GM12864 (cell line): Measurements from ENCODE around the gene HDAC8.
"Not testable (repeated sequence)": the region's sequence is repeated elsewhere in the genome, so short reads cannot be mapped to it uniquely, and the experiment has no call there.

Experiments used
- DNase-seq: peaks from one replicate; pipeline ENCODE4 v3.0.0-alpha.2; 2011; ENCODE audit warnings: low read depth
- H3K4me3 ChIP-seq: 2 replicates; pipeline ENCODE4 v1.5.1; 2011; ENCODE audit warnings: mild to moderate bottlenecking, low read depth, low read length, control low read depth
- TF ChIP-seq, protein P1 (sequence below): IDR thresholded peaks from 2 replicates; pipeline ENCODE4 v1.5.1; 2011; ENCODE audit warnings: low read depth, mild to moderate bottlenecking, moderate library complexity, low read length, control low read depth, inconsistent platforms; ENCODE audit errors: missing control alignments

HDAC8 gene

DNA sequence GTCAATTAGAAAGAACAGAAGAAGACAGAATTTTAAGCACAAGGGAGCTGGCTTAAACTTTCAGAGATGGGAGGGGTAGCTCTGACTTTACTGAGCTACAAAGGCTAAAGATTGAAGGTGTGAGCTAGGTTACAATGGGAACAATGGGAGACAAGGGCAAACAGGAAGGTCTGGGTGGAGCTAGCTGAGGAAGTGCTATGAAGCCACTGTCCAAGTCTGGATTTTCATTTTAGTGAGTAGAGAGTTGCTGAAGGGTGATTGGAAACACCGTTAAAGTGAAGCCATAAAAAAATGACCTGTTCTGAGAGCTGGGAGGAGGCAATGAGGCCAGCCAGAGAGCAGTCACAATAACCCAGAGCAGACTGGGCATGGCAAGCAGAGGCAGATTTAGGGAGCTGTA is 162.7 kb downstream of the HDAC8 start:
- no peak for DNase-seq
- TF ChIP-seq, protein P1, sequence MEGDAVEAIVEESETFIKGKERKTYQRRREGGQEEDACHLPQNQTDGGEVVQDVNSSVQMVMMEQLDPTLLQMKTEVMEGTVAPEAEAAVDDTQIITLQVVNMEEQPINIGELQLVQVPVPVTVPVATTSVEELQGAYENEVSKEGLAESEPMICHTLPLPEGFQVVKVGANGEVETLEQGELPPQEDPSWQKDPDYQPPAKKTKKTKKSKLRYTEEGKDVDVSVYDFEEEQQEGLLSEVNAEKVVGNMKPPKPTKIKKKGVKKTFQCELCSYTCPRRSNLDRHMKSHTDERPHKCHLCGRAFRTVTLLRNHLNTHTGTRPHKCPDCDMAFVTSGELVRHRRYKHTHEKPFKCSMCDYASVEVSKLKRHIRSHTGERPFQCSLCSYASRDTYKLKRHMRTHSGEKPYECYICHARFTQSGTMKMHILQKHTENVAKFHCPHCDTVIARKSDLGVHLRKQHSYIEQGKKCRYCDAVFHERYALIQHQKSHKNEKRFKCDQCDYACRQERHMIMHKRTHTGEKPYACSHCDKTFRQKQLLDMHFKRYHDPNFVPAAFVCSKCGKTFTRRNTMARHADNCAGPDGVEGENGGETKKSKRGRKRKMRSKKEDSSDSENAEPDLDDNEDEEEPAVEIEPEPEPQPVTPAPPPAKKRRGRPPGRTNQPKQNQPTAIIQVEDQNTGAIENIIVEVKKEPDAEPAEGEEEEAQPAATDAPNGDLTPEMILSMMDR: no peak
- no peak overlapping the region for H3K4me3 ChIP-seq

DNA sequence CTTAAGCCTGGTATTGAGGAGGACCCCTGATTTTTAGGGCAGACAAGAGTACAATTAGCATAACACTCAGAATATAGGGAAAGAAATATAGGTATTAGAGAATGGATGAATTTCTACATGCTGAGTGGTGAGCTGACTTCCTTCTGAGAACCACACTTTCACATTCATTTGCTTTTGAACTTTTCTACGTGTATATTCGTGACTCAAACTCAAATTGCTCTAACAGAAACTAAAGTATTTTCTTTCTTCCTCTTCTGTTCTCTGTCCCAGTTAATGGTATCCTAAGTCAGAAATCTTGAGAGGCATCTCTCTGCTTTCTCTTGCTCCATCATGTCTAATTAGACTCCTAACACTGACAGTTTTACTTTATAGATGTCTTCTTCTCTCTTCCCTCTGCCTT is 163.8 kb downstream of the HDAC8 start:
- TF ChIP-seq, protein P1: no peak
- no peak overlapping the region for H3K4me3 ChIP-seq
- peak; percentile 2 for DNase-seq

DNA sequence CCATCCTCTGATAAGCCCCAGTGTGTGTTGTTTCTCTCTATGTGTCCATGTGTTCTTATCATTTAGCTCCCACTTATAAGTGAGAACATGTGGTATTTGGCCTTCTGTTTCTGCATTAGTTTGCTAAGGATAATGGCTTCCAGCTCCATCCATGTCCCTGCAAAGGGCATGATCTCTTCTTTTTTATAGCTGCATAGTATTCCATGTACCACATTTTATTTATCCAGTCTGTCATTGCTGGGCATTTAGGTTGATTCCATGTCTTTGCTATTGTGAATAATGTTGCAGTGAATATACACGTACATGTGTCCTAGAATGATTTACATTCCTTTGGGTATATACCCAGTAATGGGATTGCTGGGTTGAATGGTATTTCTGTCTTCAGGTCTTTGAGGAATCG is 167.5 kb downstream of the HDAC8 start:
- DNase-seq, H3K4me3 ChIP-seq: not testable (repeated sequence)

DNA sequence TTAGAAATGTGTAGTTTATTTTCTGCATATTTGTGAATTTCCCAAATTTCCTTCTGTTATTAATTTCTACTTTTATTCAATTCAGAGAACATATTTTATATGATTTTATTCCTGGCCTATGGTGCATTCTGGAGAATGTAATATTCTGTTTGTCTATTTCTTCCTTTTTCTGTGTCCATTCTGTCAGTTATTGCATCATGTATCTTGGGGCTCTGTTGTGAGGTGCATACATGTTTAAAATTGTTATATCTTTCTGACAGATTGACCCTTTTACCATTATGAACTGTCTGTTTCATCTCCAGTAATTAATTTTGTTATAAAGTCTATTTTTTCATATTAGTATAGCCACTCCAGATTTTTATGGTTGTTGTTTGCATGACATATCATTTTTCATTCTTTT is 170.0 kb downstream of the HDAC8 start:
- no peak overlapping the region for H3K4me3 ChIP-seq
- TF ChIP-seq, protein P1: no peak
- DNase-seq: no peak

DNA sequence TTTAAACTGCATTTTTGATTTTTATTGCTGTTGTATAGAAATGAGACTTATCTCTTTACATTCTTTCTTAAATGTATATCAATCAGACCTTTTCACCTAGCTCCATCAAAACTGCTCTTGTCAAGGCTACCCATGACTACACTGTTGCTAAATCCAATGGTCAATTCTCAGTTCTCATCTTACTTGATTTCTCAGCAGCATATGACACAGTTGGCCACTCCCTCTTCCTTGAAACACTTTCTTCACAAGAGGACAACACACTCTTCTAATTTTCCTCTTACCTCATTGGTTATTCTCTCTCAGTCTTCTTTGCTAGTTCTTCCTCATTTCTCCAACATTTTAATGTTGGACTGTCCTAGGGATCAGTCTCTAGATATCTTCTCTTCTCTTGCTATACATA is 172.8 kb downstream of the HDAC8 start:
- DNase-seq: no peak
- TF ChIP-seq, protein P1: no peak
- H3K4me3 ChIP-seq: no peak overlapping the region

DNA sequence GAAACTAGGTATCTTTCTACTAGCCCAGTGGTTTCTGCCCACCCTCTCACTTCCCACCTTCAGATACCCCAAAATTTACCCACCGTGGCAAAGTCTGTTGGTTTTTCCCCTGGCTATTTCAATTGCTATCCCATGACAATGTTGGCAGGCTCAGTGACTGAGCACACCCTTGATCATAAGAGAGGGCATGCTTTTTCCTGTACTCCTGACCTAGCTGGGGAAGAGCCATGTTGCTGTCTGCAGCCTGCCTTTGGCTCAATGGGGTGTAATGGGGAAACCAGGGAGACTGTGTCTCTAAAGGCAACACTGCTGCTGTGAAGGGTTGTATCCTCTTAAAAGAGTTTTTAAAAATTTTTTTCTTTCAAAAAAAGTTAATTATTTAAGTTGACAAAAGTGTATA is 176.5 kb downstream of the HDAC8 start:
- no peak overlapping the region for H3K4me3 ChIP-seq
- no peak for DNase-seq
- TF ChIP-seq, protein P1: no peak

DNA sequence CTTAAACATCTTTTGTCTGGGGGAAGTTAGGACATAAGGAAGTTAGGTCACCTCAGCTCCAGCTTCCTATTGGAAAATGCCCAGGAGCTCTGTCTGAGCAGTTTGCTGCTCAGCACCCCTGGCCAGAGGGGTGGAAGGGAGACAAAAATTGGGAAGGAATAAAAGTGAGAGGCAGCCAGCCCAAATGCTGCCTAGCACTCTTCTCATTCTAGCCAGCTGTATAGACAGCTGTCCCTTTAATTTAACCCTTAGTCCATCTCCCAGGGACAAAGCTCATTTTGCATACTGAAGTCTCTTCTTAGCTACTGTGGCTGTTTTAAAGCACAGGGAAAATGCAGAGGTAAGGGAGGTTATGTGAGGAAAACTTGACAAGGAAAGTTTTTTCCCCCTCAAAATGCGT is 177.4 kb downstream of the HDAC8 start:
- no peak overlapping the region for H3K4me3 ChIP-seq
- TF ChIP-seq, protein P1: no peak

More for the DNA sequence above, 177.4 kb downstream of the HDAC8 start:
- no peak for DNase-seq
